Stimulated activated CD8-positive, alpha-beta memory T cell treated with anti-CD3 and anti-CD28 coated beads, Interleukin-12 subunit alpha, Interleukin-12 subunit beta, amount 100 ng/mL, for 1 hour (primary cell): Measurements from ENCODE around the gene MSANTD4.
"Not testable (repeated sequence)": the region's sequence is repeated elsewhere in the genome, so short reads cannot be mapped to it uniquely, and the experiment has no call there.

Experiments used
- DNase-seq: peaks from one replicate; pipeline ENCODE4 v3.0.0-alpha.2; 2020; ENCODE audit warnings: low read depth

Gene MSANTD4

GRCh38 chr11:106021967-106022794, at the start of gene MSANTD4:
Gene MSANTD4 (minus strand): TSS chr11:106022240. CDS start chr11:106010917, 11,323 bp downstream.
- DNase-seq, result peak; percentile 88

- DNase-seq, result no peak
These were observed 48.6 kb upstream of the MSANTD4 start for GRCh38 chr11:106070606-106071005.

- DNase-seq, result no peak
These were observed 41.0 kb upstream of the MSANTD4 start for GRCh38 chr11:106063009-106063408.

- no peak for DNase-seq
These were observed 40.2 kb upstream of the MSANTD4 start for GRCh38 chr11:106061954-106062949.

- no peak for DNase-seq
These were observed 39.3 kb upstream of the MSANTD4 start for GRCh38 chr11:106061249-106061784.

GRCh38 chr11:106059617-106060016, 37.6 kb upstream of the MSANTD4 start:
- DNase-seq, result no peak

GRCh38 chr11:106058377-106058776, 36.3 kb upstream of the MSANTD4 start:
- DNase-seq, result not testable (repeated sequence)

GRCh38 chr11:106051103-106051502, 29.1 kb upstream of the MSANTD4 start:
- DNase-seq, result no peak

- DNase-seq, result no peak
These were observed 27.9 kb upstream of the MSANTD4 start for GRCh38 chr11:106049727-106050476.

- DNase-seq, result no peak
These were observed 25.6 kb upstream of the MSANTD4 start for GRCh38 chr11:106047631-106048030.

- DNase-seq, result no peak
These were observed 21.5 kb upstream of the MSANTD4 start for GRCh38 chr11:106043540-106043939.

- DNase-seq, result no peak
These were observed 10.8 kb upstream of the MSANTD4 start for GRCh38 chr11:106032861-106033260.

GRCh38 chr11:106031936-106032335, 9.9 kb upstream of the MSANTD4 start:
- DNase-seq, result no peak

GRCh38 chr11:106031202-106031810, 9.3 kb upstream of the MSANTD4 start:
- no peak for DNase-seq

- DNase-seq, result no peak
These were observed 8.6 kb upstream of the MSANTD4 start for GRCh38 chr11:106030609-106031008.

- DNase-seq, result no peak
These were observed 795 bp upstream of the MSANTD4 start for GRCh38 chr11:106022795-106023275.

GRCh38 chr11:106021181-106021966, 666 bp downstream of the MSANTD4 start:
- no peak for DNase-seq

GRCh38 chr11:106017093-106017492, 4.9 kb downstream of the MSANTD4 start:
- DNase-seq, result no peak

GRCh38 chr11:106015066-106015465, 7.0 kb downstream of the MSANTD4 start:
- DNase-seq, result no peak

- no peak for DNase-seq
These were observed 7.4 kb downstream of the MSANTD4 start for GRCh38 chr11:106014620-106015019.
